ENCODE data around the gene CALML5. TPM values are rescaled to one million over a fixed set of nuclear protein-coding genes. Genes with fewer than 3 reads are reported as not detected.

The CALML5 gene
- total RNA-seq, 1 donor from 2014 or later, result not detected

GRCh38 chr10:5515948-5516761 lies 16.8 kb upstream of the CALML5 start:
- TF ChIP-seq CTCF (IDR thresholded peaks at IDR 0.05; ENCODE audit: insufficient read depth, low read length, poor library complexity, severe bottlenecking), result no peak
- no peak overlapping the region for H3K4me3 ChIP-seq (ENCODE audit: low read depth, low read length)
- DNase-seq (ENCODE audit: low read depth), result no peak
- no peaks in the 10 kb centered on the region for H3K27me3 ChIP-seq (ENCODE audit: control insufficient read depth, insufficient read depth, low read length)
- no peaks in the 10 kb centered on the region for H3K36me3 ChIP-seq (ENCODE audit: control insufficient read depth, insufficient read depth, low read length)

- no peak for DNase-seq (ENCODE audit: low read depth)
- no peaks in the 10 kb centered on the region for H3K27me3 ChIP-seq (ENCODE audit: control insufficient read depth, insufficient read depth, low read length)
- no peak for TF ChIP-seq CTCF (IDR thresholded peaks at IDR 0.05; ENCODE audit: insufficient read depth, low read length, poor library complexity, severe bottlenecking)
- H3K36me3 ChIP-seq (ENCODE audit: control insufficient read depth, insufficient read depth, low read length), result no peaks in the 10 kb centered on the region
- no peak overlapping the region for H3K4me3 ChIP-seq (ENCODE audit: low read depth, low read length)
These were observed 15.0 kb upstream of the CALML5 start for GRCh38 chr10:5514226-5514850.

- H3K4me3 ChIP-seq (ENCODE audit: low read depth, low read length), result no peak overlapping the region
- no peak for DNase-seq (ENCODE audit: low read depth)
- H3K27me3 ChIP-seq (ENCODE audit: control insufficient read depth, insufficient read depth, low read length), result no peaks in the 10 kb centered on the region
- TF ChIP-seq CTCF (IDR thresholded peaks at IDR 0.05; ENCODE audit: insufficient read depth, low read length, poor library complexity, severe bottlenecking), result no peak
- no peaks in the 10 kb centered on the region for H3K36me3 ChIP-seq (ENCODE audit: control insufficient read depth, insufficient read depth, low read length)
These were observed 13.7 kb upstream of the CALML5 start for GRCh38 chr10:5512881-5513612.

GRCh38 chr10:5512331-5512730 lies 13.0 kb upstream of the CALML5 start:
- Histone ChIP-seq H3K36me3 (ENCODE audit: control insufficient read depth, insufficient read depth, low read length) (no peaks in the 10 kb centered on the region), H3K4me3 (ENCODE audit: low read depth, low read length) (no peak overlapping the region), H3K27me3 (ENCODE audit: control insufficient read depth, insufficient read depth, low read length) (no peaks in the 10 kb centered on the region)
- no peak for DNase-seq (ENCODE audit: low read depth)
- TF ChIP-seq CTCF (IDR thresholded peaks at IDR 0.05; ENCODE audit: insufficient read depth, low read length, poor library complexity, severe bottlenecking), result no peak

- H3K36me3 ChIP-seq (ENCODE audit: control insufficient read depth, insufficient read depth, low read length), result no peaks in the 10 kb centered on the region
- DNase-seq (ENCODE audit: low read depth), result no peak
- no peaks in the 10 kb centered on the region for H3K27me3 ChIP-seq (ENCODE audit: control insufficient read depth, insufficient read depth, low read length)
- H3K4me3 ChIP-seq (ENCODE audit: low read depth, low read length), result no peak overlapping the region
- no peak for TF ChIP-seq CTCF (IDR thresholded peaks at IDR 0.05; ENCODE audit: insufficient read depth, low read length, poor library complexity, severe bottlenecking)
These were observed 12.5 kb upstream of the CALML5 start for GRCh38 chr10:5511885-5512280.
